ENCODE measurements around the gene ADCYAP1R1.
"Not testable (repeated sequence)": the region's sequence is repeated elsewhere in the genome, so short reads cannot be mapped to it uniquely, and the experiment has no call there.

Gene ADCYAP1R1

DNA sequence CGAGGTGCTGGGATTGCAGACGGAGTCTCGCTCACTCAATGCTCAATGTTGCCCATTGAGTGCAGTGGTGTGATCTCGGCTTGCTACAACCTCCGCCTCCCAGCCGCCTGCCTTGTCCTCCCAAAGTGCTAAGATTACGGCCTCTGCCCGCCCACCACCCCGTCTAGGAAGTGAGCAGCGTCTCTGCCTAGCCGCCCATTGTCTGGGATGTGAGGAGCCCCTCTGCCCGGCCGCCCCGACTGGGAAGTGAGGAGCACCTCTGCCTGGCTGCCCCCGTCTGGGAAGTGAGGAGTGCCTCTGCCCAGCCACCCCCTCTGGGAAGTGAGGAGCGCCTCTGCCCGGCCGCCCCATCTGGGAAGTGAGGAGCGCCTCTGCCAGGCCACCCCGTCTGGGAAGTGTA, 101.2 kb downstream of the ADCYAP1R1 start:
- not testable (repeated sequence) for DNase-seq

DNA sequence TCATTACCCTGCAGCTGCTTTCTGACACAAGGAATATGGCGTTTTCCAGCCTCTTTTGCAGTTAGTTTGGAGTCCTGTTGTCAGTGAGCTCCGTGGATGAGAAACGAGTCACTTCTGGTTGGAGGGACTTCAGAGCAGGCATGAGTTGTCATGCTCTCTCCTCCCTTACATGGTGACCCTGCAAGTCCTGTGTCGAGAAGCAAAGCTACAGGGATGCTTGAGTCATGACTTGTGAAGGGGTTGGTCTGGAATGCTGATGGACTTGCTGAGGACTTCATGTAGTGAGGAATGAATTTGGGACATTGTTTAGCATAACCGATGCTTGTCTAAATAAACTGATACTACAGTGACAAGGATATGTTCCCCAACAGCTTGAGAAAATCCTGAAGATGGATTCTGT, 108.8 kb downstream of the ADCYAP1R1 start:
- DNase-seq = no peak

All from NCI-H1694 (cell line).